Esophagus (tissue), 2 donors: ENCODE measurements around the gene RAD17. TPM values are rescaled to one million over a fixed set of nuclear protein-coding genes. Genes with fewer than 3 reads are reported as not detected.
"Not testable (repeated sequence)": the region's sequence is repeated elsewhere in the genome, so short reads cannot be mapped to it uniquely, and the experiment has no call there.

Experiments
- H3K27ac ChIP-seq, 2 donors: one replicate each; pipeline ENCODE4 v1.5.1; 2013; ENCODE audit warnings: low read depth in 2 of 2, mild to moderate bottlenecking in 2 of 2, inconsistent platforms in 1 of 2, low read length in 1 of 2, moderate library complexity in 1 of 2
- H3K27me3 ChIP-seq, 2 donors: one replicate each; pipeline ENCODE4 v1.6.1; 2013; ENCODE audit warnings: low read length in 2 of 2, control low read depth in 1 of 2, mild to moderate bottlenecking in 1 of 2; ENCODE audit not compliant: insufficient read depth in 2 of 2, control insufficient read depth in 1 of 2
- H3K36me3 ChIP-seq, 2 donors: one replicate each; pipeline ENCODE4 v1.6.1; 2013; ENCODE audit warnings: low read length in 1 of 2; ENCODE audit not compliant: control insufficient read depth in 2 of 2, insufficient read depth in 2 of 2
- H3K4me1 ChIP-seq, 2 donors: one replicate each; pipeline ENCODE4 v1.6.1; 2013; ENCODE audit warnings: low read length in 1 of 2; ENCODE audit not compliant: control insufficient read depth in 2 of 2, insufficient read depth in 2 of 2
- H3K4me3 ChIP-seq, 2 donors: one replicate each; pipeline ENCODE4 v1.5.1; 2013; ENCODE audit warnings: low read length in 2 of 2, mild to moderate bottlenecking in 2 of 2, low read depth in 1 of 2, moderate library complexity in 1 of 2
- H3K9me3 ChIP-seq, 2 donors: one replicate each; pipeline ENCODE4 v1.6.1; 2013; ENCODE audit warnings: mild to moderate bottlenecking in 2 of 2, low read depth in 1 of 2, low read length in 1 of 2, moderate library complexity in 1 of 2; ENCODE audit not compliant: control insufficient read depth in 2 of 2, insufficient read depth in 1 of 2
- WGBS, 2 donors: extraction: QIAGEN DNeasy Blood & Tissue Kit; methylation state at CpG; one replicate each; pipeline ENCODE4 v1.1.7; 2013; 5-methylcytosine and 5-hydroxymethylcytosine counted together
- polyA plus RNA-seq, 2 donors: library from polyadenylated mRNA; stranded (reverse); fragments of 200-250 nt; gene quantifications; one replicate each; pipeline ENCODE4 v1.2.3, GENCODE V29; 2013
- donor health status: healthy with polysubstance abuse.
- donor health status: Bipolar disorder and iron deficiency.

RAD17 gene
- polyA plus RNA-seq, 2 donors: 6.2 to 7.5 TPM

- Histone ChIP-seq H3K4me1 (peaks cover 0 to 3% of the 10 kb centered on the region in 2 donors), H3K4me3 (no peak overlapping the region), H3K9me3 (no peaks in the 10 kb centered on the region), H3K36me3 (no peaks in the 10 kb centered on the region), H3K27ac (no peak overlapping the region), H3K27me3 (no peaks in the 10 kb centered on the region)
- WGBS, 2 donors: 48 to 59% methylated on average over 8 of the region's 8 CpGs
These were observed 85.0 kb downstream of the RAD17 start for GRCh38 chr5:69454460-69455249.

- WGBS, 2 donors: 86 to 89% methylated on average over 7 of the region's 7 CpGs
These were observed 85.9 kb downstream of the RAD17 start for GRCh38 chr5:69455428-69455988.

GRCh38 chr5:69462170-69462569, 92.6 kb downstream of the RAD17 start:
- H3K4me1 ChIP-seq: no peaks in the 10 kb centered on the region
- no peak overlapping the region for H3K27ac ChIP-seq
- no peaks in the 10 kb centered on the region for H3K27me3 ChIP-seq
- H3K36me3 ChIP-seq: no peaks in the 10 kb centered on the region
- WGBS, 2 donors: 95 to 97% methylated on average over 1 of the region's 1 CpG
- no peak overlapping the region for H3K4me3 ChIP-seq
- H3K9me3 ChIP-seq: peaks cover 0 to 2% of the 10 kb centered on the region in 2 donors

More at GRCh38 chr5:69455428-69455988, 85.9 kb downstream of the RAD17 start:
- H3K4me1 ChIP-seq, H3K9me3 ChIP-seq, H3K27ac ChIP-seq, H3K4me3 ChIP-seq, H3K36me3 ChIP-seq, H3K27me3 ChIP-seq: not testable (repeated sequence)

Other genes starting within 250 kb of the RAD17 start
- 10 to 100 TPM; 28.1 to 59.1 TPM for gene CCNB1, start 202.7 kb upstream of the RAD17 start, polyA plus RNA-seq
- gene CENPH, start 180.2 kb upstream of the RAD17 start, polyA plus RNA-seq: 1 to 10 TPM; 7.2 to 8.4 TPM
- gene CDK7, start 134.9 kb upstream of the RAD17 start, polyA plus RNA-seq: 10 to 100 TPM; 37.4 to 52.5 TPM
- 1 to 10 TPM; 2.7 to 4.5 TPM for gene CCDC125, start 37.0 kb upstream of the RAD17 start, polyA plus RNA-seq
- 10 to 100 TPM; 27.8 to 43.2 TPM for gene AK6, start 298 bp upstream of the RAD17 start, polyA plus RNA-seq
- gene TAF9, start 298 bp upstream of the RAD17 start, polyA plus RNA-seq: 10 to 100 TPM; 44.3 to 44.6 TPM
- 1 to 10 TPM; 4.7 to 5.0 TPM for gene MARVELD2, start 45.3 kb downstream of the RAD17 start, polyA plus RNA-seq
- 10 to 100 TPM in 1 of 2 donors, 1 to 10 TPM in 1; 9.9 to 12.0 TPM for gene OCLN, start 123.0 kb downstream of the RAD17 start, polyA plus RNA-seq
- 1 to 10 TPM; 6.4 to 8.4 TPM for gene GTF2H2C, start 190.4 kb downstream of the RAD17 start, polyA plus RNA-seq